K562 (cell line): ENCODE data around the gene HOXA13. TPM values are rescaled to one million over a fixed set of nuclear protein-coding genes. Genes with fewer than 3 reads are reported as not detected.

Source experiments
- ATAC-seq: fragments of 200-7000 bp; cut with Tn5 transposase; 3 replicates; pipeline ENCODE4 v1.9.1; 2020; ENCODE audit warnings: moderate library complexity
- BruUV-seq: library from RNA; stranded (reverse); fragments of 400-500 nt; replicated peaks from 2 replicates; lab custom pipeline; 2021; lab: Mats Ljungman, UMichigan
- CTCF ChIA-PET: fragments of 300-600 bp; formaldehyde crosslinking; extraction: SDS; loops from one replicate; lab custom pipeline; 2021; ENCODE audit warnings: low intra/inter-chr PET ratio; lab: Yijun Ruan, JAX
- POLR2A ChIA-PET: fragments of 300-600, 350-650 bp; sonication (Branson Sonifier 250); formaldehyde crosslinking; extraction: SDS; loops from one replicate; lab custom pipeline; 2021; ENCODE audit warnings: antibody characterized with exemption, inconsistent platforms; lab: Yijun Ruan, JAX
- DNase-seq, 4 experiments: peaks; one replicate each; pipeline versions ENCODE4 v3.0.0 to v3.0.0-alpha.2; 2011 to 2018; ENCODE audit warnings: low spot score in 3 of 4, mixed read lengths in 3 of 4; ENCODE audit errors: extremely low read depth in 1 of 4
- FAIRE-seq: peaks from 2 replicates; lab custom pipeline; 2011; peaks lifted over from hg19 to GRCh38; lab: Jason Lieb, UNC
- H2AFZ ChIP-seq: 2 replicates; pipeline ENCODE4 v1.6.0; 2011; ENCODE audit warnings: low read depth, low read length, control low read depth, inconsistent platforms
- H3K27ac ChIP-seq: fragments of 200-600 bp; 3 replicates; pipeline ENCODE4 v1.8.0; 2011; ENCODE audit warnings: low read depth, mild to moderate bottlenecking, control low read depth, inconsistent platforms, low read length, moderate library complexity, mixed read lengths; ENCODE audit errors: extremely low read depth
- H3K27me3 ChIP-seq, 2 experiments: fragments of 300-600 bp in 1 of 2; 2 replicates in 1 of 2; 3 replicates in 1 of 2; pipeline versions ENCODE4 v1.6.0 to v1.8.0; 2011; ENCODE audit warnings: inconsistent platforms in 2 of 2, low read length in 2 of 2, mild to moderate bottlenecking in 1 of 2, mixed read lengths in 1 of 2, moderate library complexity in 1 of 2; ENCODE audit not compliant: control insufficient read depth in 2 of 2, insufficient read depth in 2 of 2
- H3K36me3 ChIP-seq: fragments of 300-600 bp; 3 replicates; pipeline ENCODE4 v1.8.0; 2011; ENCODE audit warnings: mild to moderate bottlenecking, low read length, inconsistent platforms; ENCODE audit not compliant: control insufficient read depth, insufficient read depth
- H3K4me1 ChIP-seq, 2 experiments: fragments of 200-600 bp in 1 of 2; replicated peaks in 1 of 2; 2 replicates in 1 of 2; 3 replicates in 1 of 2; pipeline versions ENCODE4 v1.5.1 to v1.8.0; 2011; ENCODE audit warnings: inconsistent platforms in 2 of 2, low read length in 2 of 2, mild to moderate bottlenecking in 1 of 2, mixed read lengths in 1 of 2, moderate library complexity in 1 of 2; ENCODE audit not compliant: control insufficient read depth in 2 of 2, insufficient read depth in 2 of 2
- H3K4me2 ChIP-seq: 2 replicates; pipeline ENCODE4 v1.6.1; 2011; ENCODE audit warnings: low read length, control low read depth, inconsistent platforms, mixed read lengths; ENCODE audit not compliant: insufficient read depth
- H3K4me3 ChIP-seq: fragments of 200-600 bp; sonication (generic), shearing (Covaris generic); 2 replicates; pipeline ENCODE4 v1.5.1; 2016; ENCODE audit warnings: control low read depth, inconsistent platforms
- H3K79me2 ChIP-seq: fragments of 200-600 bp; 3 replicates; pipeline ENCODE4 v1.8.0; 2011; ENCODE audit warnings: low read length, inconsistent platforms; ENCODE audit not compliant: control insufficient read depth, insufficient read depth
- H3K9ac ChIP-seq, 2 experiments: 2 replicates each; pipeline versions ENCODE4 v1.6.0 to v1.6.1; 2011; ENCODE audit warnings: low read depth in 2 of 2, low read length in 2 of 2, control low read depth in 1 of 2, inconsistent platforms in 1 of 2, mild to moderate bottlenecking in 1 of 2, mixed read lengths in 1 of 2; ENCODE audit not compliant: insufficient read depth in 1 of 2
- H3K9me1 ChIP-seq: one replicate; pipeline ENCODE4 v1.6.0; 2011; ENCODE audit warnings: inconsistent platforms, mild to moderate bottlenecking, low read length, moderate library complexity; ENCODE audit not compliant: control insufficient read depth, insufficient read depth
- H3K9me3 ChIP-seq: replicated peaks from 2 replicates; pipeline ENCODE4 v1.5.1; 2011; ENCODE audit warnings: low read depth, low read length, inconsistent platforms; ENCODE audit not compliant: control insufficient read depth, insufficient read depth
- H4K20me1 ChIP-seq: replicated peaks from 2 replicates; pipeline ENCODE4 v1.6.1; 2011; ENCODE audit warnings: low read length, inconsistent platforms, mixed read lengths; ENCODE audit not compliant: control insufficient read depth, insufficient read depth
- BCL6 ChIP-seq: fragments of 250-450 bp; sonication (Bioruptor Pico); IDR thresholded peaks from 2 replicates; pipeline ENCODE4 v1.4.0; 2020
- CHAMP1 ChIP-seq: fragments of 450-650 bp; IDR thresholded peaks from 2 replicates; pipeline ENCODE4 v1.6.1; 2016; ENCODE audit warnings: mild to moderate bottlenecking
- ILF3 ChIP-seq: fragments of 450-650 bp; IDR thresholded peaks from 2 replicates; pipeline ENCODE4 v1.6.1; 2018; ENCODE audit warnings: antibody characterized with exemption, mild to moderate bottlenecking, moderate library complexity, borderline replicate concordance
- NEUROD1 ChIP-seq: fragments of 150-350 bp; IDR thresholded peaks from 2 replicates; pipeline ENCODE4 v1.6.1; 2014; ENCODE audit warnings: borderline replicate concordance, low read length, low read depth; ENCODE audit not compliant: partially characterized antibody
- POLR2AphosphoS5 ChIP-seq: IDR thresholded peaks from 2 replicates; pipeline ENCODE4 v1.6.1; 2011; ENCODE audit warnings: mild to moderate bottlenecking, low read depth, low read length, moderate library complexity; ENCODE audit not compliant: control insufficient read depth, insufficient read depth
- RCOR1 ChIP-seq, 2 experiments: IDR thresholded peaks; 2 replicates each; pipeline ENCODE4 v1.6.1; 2012; ENCODE audit warnings: low read depth in 2 of 2, low read length in 2 of 2, borderline replicate concordance in 1 of 2, improper control_type of control experiment in 1 of 2
- SIRT6 ChIP-seq: IDR thresholded peaks from one replicate; pipeline ENCODE4 v1.6.1; 2012; ENCODE audit warnings: low read depth, mild to moderate bottlenecking, control low read depth, inconsistent platforms, low read length, moderate library complexity
- SMARCB1 ChIP-seq: IDR thresholded peaks from 2 replicates; pipeline ENCODE4 v1.6.1; 2011; ENCODE audit warnings: improper control_type of control experiment, low read depth; ENCODE audit not compliant: insufficient read length
- ZBED1 ChIP-seq: IDR thresholded peaks from 2 replicates; pipeline ENCODE4 v1.6.1; 2014
- ZBTB9 ChIP-seq: fragments of 450-650 bp; formaldehyde crosslinking; IDR thresholded peaks from 2 replicates; pipeline ENCODE4 v1.4.0; 2020; ENCODE audit warnings: mild to moderate bottlenecking, moderate library complexity
- WGBS: fragments of 100-300 bp; shearing (Covaris generic); methylation state at CpG from one replicate; pipeline ENCODE4 v1.1.6; 2016; ENCODE audit warnings: low coverage, mixed read lengths; ENCODE audit not compliant: insufficient coverage; ENCODE audit errors: missing lambda C conversion rate; 5-methylcytosine and 5-hydroxymethylcytosine counted together
- in situ Hi-C: fragments of 300-500 bp; cut with MboI; formaldehyde crosslinking; loops from 4 replicates; pipeline ENCODE4 v1.15.0; 2018; ENCODE audit warnings: inconsistent platforms, mixed read lengths
- intact Hi-C: fragments of 100-400 bp; cut with micrococcal nuclease; formaldehyde crosslinking; loops from 2 replicates; pipeline ENCODE4 v1.14.2; 2022
- polyA plus RNA-seq, 8 experiments: library from polyadenylated mRNA; depleted of rRNA in 4 of 8; stranded (reverse) in 5 of 8; unstranded in 3 of 8; fragments of >200 nt; fragmentation: Nextera tagmentation in 2 of 8; fragmentation: Illumina TruSeq in 1 of 8; extraction: Ambion mirVana in 2 of 8; extraction: Trizol in 1 of 8; gene quantifications; 2 replicates each; pipeline versions ENCODE4 v1.2.1 to v1.2.3, GENCODE V29; 2011 to 2014; ENCODE audit warnings: inconsistent platforms in 1 of 8, missing spikeins in 1 of 8
- total RNA-seq, 7 experiments: library from RNA; depleted of rRNA in 6 of 7; stranded (reverse); fragments of >200 nt in 6 of 7; fragmentation: Illumina TruSeq in 2 of 7; extraction: Trizol in 2 of 7; gene quantifications; 2 replicates each; pipeline versions ENCODE4 v1.2.1 to v1.2.3, GENCODE V29; 2011 to 2021; ENCODE audit warnings: low replicate concordance in 1 of 7
- TF ChIP-seq, protein P1 (sequence below): fragments of 450-650 bp; formaldehyde crosslinking; IDR thresholded peaks from 2 replicates; pipeline ENCODE4 v1.4.0; 2020; ENCODE audit warnings: mild to moderate bottlenecking, moderate library complexity

Gene HOXA13
- total and polyA plus RNA-seq, 9 of the 15 experiments (the other 6 are each of a cell fraction or from before 2014, with no cell fraction given), result not detected

GRCh38 chr7:27161214-27161720 lies 38.6 kb downstream of the HOXA13 start:
- in situ Hi-C loops (loop anchor here (25.0 kb wide), 3 partner anchors 649 to 1274 kb away; no protein-coding TSS in a partner anchor), intact Hi-C loops (loop anchor here (2.0 to 5.0 kb wide), 5 partner anchors 299 to 1269 kb away; partner anchors contain the start of genes SKAP2 and SNX10)
- ChIA-PET CTCF (interaction anchor here (0.6 to 2.5 kb wide), 7 partner anchors 35 to 793 kb away, joined by 3 to 16 read pairs (median 4); no protein-coding TSS in a partner anchor), POLR2A (interaction anchor here (0.7 to 1.5 kb wide), 4 partner anchors 9 to 649 kb away, joined by 3 to 4 read pairs (median 3); no protein-coding TSS in a partner anchor)
- H3K9ac ChIP-seq, result peak overlapping the region in 1 of 2 experiments; percentile 66; a peak in 1 of 4 replicates
- no TSS peak for BruUV-seq
- TF ChIP-seq BCL6 (CRISPR knock-in tag) (no peak), RCOR1 (IDR thresholded peaks at IDR 0.05; ENCODE audit: borderline replicate concordance in 1 of 2, low read depth in 2 of 2, low read length in 2 of 2) (no peak), CHAMP1 (no peak), NEUROD1 (no peak), SIRT6 (no peak), POLR2AphosphoS5 (no peak), ZBTB9 (CRISPR knock-in tag) (no peak), ILF3 (no peak), ZBED1 (no peak), SMARCB1 (no peak)
- TF ChIP-seq, protein P1, sequence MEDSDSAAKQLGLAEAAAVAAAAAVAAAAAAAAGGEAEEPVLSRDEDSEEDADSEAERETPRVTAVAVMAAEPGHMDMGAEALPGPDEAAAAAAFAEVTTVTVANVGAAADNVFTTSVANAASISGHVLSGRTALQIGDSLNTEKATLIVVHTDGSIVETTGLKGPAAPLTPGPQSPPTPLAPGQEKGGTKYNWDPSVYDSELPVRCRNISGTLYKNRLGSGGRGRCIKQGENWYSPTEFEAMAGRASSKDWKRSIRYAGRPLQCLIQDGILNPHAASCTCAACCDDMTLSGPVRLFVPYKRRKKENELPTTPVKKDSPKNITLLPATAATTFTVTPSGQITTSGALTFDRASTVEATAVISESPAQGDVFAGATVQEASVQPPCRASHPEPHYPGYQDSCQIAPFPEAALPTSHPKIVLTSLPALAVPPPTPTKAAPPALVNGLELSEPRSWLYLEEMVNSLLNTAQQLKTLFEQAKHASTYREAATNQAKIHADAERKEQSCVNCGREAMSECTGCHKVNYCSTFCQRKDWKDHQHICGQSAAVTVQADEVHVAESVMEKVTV (CRISPR knock-in tag), result no peak
- H3K36me3 ChIP-seq, result no peaks in the 10 kb centered on the region
- H3K27ac ChIP-seq, result no peak overlapping the region
- H3K27me3 ChIP-seq, result peaks cover 18 to 74% of the 10 kb centered on the region in 2 experiments
- H4K20me1 ChIP-seq, result no peaks in the 10 kb centered on the region
- peak overlapping the region; percentile 83 for H2AFZ ChIP-seq
- peaks cover 0 to 26% of the 10 kb centered on the region in 2 experiments; a peak in 2 of 5 replicates for H3K4me1 ChIP-seq
- peak in 2 of 4 experiments; percentile 26 to 33 for DNase-seq
- FAIRE-seq, result no peak
- H3K4me2 ChIP-seq, result peak overlapping the region; percentile 70
- ATAC-seq, result no peak; the same call in 2 of the 3 replicates
- peak overlapping the region; percentile 14 for H3K4me3 ChIP-seq
- no peaks in the 10 kb centered on the region for H3K9me1 ChIP-seq
- WGBS, result 4% methylated on average over 18 of the region's 27 CpGs
- no peaks in the 10 kb centered on the region for H3K9me3 ChIP-seq
- no peaks in the 10 kb centered on the region for H3K79me2 ChIP-seq
